ENCODE results near the gene TRERF1. TPM values are rescaled to one million over a fixed set of nuclear protein-coding genes. Genes with fewer than 3 reads are reported as not detected.

TRERF1 gene
- total and polyA plus RNA-seq, 2 of the 8 experiments (the other 6 are each of a cell fraction or from before 2014, with no cell fraction given): 10.8 to 21.5 TPM

- TF ChIP-seq CHD7 (IDR thresholded peaks at IDR 0.05; ENCODE audit: insufficient replicate concordance, low read length): no peak
- TF ChIP-seq BACH1 (IDR thresholded peaks at IDR 0.05; ENCODE audit: low read length): no peak
- TF ChIP-seq E2F6 (IDR thresholded peaks at IDR 0.05): peak; percentile 48; the same call in 1 of the 2 replicates
- no peak for TF ChIP-seq GABPA (IDR thresholded peaks at IDR 0.05; ENCODE audit: borderline replicate concordance, insufficient read depth, low read length)
- peak; percentile 37; the same call in 1 of the 2 replicates for TF ChIP-seq RBBP5 (IDR thresholded peaks at IDR 0.05; ENCODE audit: borderline replicate concordance, low read depth, low read length)
- TF ChIP-seq, protein P1, sequence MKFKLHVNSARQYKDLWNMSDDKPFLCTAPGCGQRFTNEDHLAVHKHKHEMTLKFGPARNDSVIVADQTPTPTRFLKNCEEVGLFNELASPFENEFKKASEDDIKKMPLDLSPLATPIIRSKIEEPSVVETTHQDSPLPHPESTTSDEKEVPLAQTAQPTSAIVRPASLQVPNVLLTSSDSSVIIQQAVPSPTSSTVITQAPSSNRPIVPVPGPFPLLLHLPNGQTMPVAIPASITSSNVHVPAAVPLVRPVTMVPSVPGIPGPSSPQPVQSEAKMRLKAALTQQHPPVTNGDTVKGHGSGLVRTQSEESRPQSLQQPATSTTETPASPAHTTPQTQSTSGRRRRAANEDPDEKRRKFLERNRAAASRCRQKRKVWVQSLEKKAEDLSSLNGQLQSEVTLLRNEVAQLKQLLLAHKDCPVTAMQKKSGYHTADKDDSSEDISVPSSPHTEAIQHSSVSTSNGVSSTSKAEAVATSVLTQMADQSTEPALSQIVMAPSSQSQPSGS (IDR thresholded peaks at IDR 0.05; ENCODE audit: low read length): no peak
- no peak for TF ChIP-seq BCL11A (IDR thresholded peaks at IDR 0.05; ENCODE audit: low read depth in 2 of 2, low read length in 2 of 2)
Measured at GRCh38 chr6:42453654-42454427, 2.1 kb upstream of the TRERF1 start (continued).

Data from H1 (cell line).